ENCODE results near the gene PTPRN2. TPM values are rescaled to one million over a fixed set of nuclear protein-coding genes. Genes with fewer than 3 reads are reported as not detected.

Gene PTPRN2
- total RNA-seq, 2 experiments from 2014 or later = 7.0 to 7.2 TPM

DNA sequence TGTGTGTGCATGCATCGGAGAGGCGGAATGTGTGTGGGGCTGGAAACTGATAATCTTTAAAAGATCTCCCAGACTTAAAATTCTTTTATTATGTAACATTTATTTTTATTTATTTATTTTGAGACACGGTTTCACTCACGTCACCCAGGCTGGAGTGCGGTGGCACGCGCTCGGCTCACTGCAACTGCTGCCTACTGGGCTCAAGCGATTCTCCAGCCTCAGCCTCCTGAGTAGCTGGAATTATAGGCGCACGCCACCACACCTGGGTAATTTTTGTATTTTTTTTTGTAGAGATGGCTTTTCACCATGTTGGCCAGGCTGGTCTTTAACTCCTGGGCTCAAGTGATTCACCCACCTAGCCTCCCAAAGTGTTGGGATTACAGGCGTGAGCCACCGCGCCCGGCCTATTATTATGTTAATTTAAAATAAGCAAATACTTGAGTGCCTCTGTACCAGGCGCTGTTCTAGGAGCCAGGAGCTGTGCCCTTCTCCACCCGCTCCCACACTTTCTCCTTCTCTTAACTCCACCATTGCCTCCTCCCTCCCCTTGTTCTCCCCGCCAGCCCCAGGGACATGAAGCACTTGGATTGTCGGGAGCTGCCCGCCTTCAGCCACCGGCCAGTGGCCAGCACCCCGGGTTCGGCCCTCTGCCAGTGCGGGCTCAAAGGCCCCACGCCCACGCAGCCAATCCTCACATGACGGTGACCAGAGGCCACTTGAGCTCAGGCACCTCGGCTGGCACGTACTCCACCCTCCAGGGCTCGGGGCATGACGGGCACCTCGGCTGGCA, 1087.3 kb downstream of the PTPRN2 start:
- CTCF ChIA-PET = no interaction called here
- peaks cover 28% of the 10 kb centered on the region for H3K4me1 Mint-ChIP-seq (ENCODE audit: low read depth)

DNA sequence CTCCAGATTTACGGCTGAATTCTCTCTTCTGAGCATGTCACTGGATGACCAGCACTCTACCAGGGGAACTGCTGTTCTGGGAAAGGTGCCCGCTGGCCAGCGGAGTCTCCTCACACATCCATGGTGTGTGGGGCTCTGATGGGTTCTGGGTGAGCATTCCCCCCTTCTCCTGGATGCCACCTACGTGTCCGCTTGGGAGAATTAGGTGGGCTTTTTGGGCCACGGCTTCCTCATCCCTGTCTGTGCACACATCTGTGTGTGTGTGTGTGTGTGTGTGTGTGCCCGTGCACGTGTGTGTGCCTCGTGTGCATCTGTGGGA, 1087.8 kb downstream of the PTPRN2 start:
- POLR2A ChIA-PET = no interaction called here

More for the DNA sequence above, 1087.3 kb downstream of the PTPRN2 start:
- Mint-ChIP-seq H3K36me3 (ENCODE audit: low read depth) (peaks cover 16% of the 10 kb centered on the region), H3K9me3 (ENCODE audit: insufficient read depth) (peaks cover 17% of the 10 kb centered on the region), H3K27me3 (ENCODE audit: low read depth) (no peaks in the 10 kb centered on the region), H3K4me3 (no peak overlapping the region), H3K27ac (peak overlapping the region; percentile 57)
- DNase-seq = no peak
- ATAC-seq = no peak
- POLR2A ChIA-PET = no interaction called here

DNA sequence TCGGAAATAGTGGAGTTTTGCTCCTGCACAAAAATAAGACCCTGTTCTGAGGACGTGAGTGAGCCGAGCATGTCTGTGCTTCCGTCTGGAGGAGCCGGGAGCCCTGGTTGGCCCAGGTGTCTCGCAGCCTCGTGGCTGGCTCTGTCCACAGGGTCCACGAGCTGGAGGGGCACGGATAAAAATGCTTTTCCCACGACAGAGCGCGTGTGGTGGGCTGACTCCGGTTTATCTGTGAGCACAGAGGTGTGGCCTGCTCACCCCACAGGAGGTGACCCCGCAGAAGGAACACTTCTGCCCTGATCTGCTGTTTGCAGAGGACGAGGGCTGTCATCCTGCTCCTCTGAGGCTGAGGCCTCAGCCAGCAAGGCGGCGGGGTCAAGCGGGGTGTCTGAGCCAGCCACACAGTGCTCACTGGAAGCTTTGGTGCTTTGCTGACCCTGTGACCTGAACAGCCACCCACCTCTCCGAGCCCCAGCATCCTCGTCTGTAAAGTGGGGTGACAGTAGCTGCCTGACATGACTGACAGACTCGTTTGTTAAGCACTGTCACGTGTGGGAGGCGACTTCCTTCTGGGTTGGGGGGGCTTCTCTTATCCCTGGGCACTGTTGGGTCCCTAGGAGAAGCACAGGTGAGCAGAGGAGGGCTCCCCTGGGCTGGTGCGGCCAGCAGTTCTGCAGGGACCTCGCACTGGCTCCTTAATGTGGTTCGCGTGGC, 1088.3 kb downstream of the PTPRN2 start:
- ChIA-PET CTCF (no interaction called here), POLR2A (no interaction called here)
- Mint-ChIP-seq H3K4me3 (no peak overlapping the region), H3K4me1 (ENCODE audit: low read depth) (peaks cover 33% of the 10 kb centered on the region), H3K27me3 (ENCODE audit: low read depth) (peaks cover under 1% of the 10 kb centered on the region), H3K27ac (no peak overlapping the region), H3K9me3 (ENCODE audit: insufficient read depth) (peaks cover 6% of the 10 kb centered on the region), H3K36me3 (ENCODE audit: low read depth) (peaks cover 7% of the 10 kb centered on the region)
- ATAC-seq (no peak), DNase-seq (no peak)

More for the DNA sequence above, 1087.8 kb downstream of the PTPRN2 start:
- no peak for DNase-seq
- Mint-ChIP-seq H3K9me3 (ENCODE audit: insufficient read depth) (peaks cover 11% of the 10 kb centered on the region), H3K27me3 (ENCODE audit: low read depth) (no peaks in the 10 kb centered on the region), H3K4me3 (no peak overlapping the region), H3K27ac (peak overlapping the region; percentile 57), H3K4me1 (ENCODE audit: low read depth) (peaks cover 33% of the 10 kb centered on the region), H3K36me3 (ENCODE audit: low read depth) (peaks cover 10% of the 10 kb centered on the region)
- no peak for ATAC-seq
- CTCF ChIA-PET = no interaction called here

DNA sequence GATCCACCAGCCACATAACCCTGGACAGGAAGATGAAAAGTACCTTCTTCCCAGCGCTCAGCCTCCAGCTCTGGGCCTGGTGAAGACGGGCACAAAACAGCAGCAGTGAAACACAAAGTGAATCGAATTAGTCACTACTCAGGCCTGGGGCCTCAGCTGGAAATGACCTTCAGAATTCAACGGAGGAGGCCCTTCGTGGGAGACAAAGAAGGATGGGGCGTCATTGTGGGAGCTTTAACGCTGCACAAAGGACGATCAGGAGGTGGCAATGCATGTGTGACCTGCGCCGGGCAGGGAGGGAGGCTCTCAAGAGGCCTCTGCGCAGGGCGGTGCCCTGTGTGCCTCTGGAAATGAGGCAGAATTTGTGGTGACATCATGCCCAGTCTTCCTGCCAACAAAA, 1089.0 kb downstream of the PTPRN2 start:
- peaks cover 34% of the 10 kb centered on the region for H3K4me1 Mint-ChIP-seq (ENCODE audit: low read depth)
- no peak overlapping the region for H3K27ac Mint-ChIP-seq
- no peak overlapping the region for H3K4me3 Mint-ChIP-seq
- no peak for ATAC-seq
- no peak for DNase-seq
- peaks cover 4% of the 10 kb centered on the region for H3K9me3 Mint-ChIP-seq (ENCODE audit: insufficient read depth)
- H3K36me3 Mint-ChIP-seq (ENCODE audit: low read depth) = peaks cover 11% of the 10 kb centered on the region
- ChIA-PET CTCF (no interaction called here), POLR2A (no interaction called here)
- H3K27me3 Mint-ChIP-seq (ENCODE audit: low read depth) = peaks cover 6% of the 10 kb centered on the region

DNA sequence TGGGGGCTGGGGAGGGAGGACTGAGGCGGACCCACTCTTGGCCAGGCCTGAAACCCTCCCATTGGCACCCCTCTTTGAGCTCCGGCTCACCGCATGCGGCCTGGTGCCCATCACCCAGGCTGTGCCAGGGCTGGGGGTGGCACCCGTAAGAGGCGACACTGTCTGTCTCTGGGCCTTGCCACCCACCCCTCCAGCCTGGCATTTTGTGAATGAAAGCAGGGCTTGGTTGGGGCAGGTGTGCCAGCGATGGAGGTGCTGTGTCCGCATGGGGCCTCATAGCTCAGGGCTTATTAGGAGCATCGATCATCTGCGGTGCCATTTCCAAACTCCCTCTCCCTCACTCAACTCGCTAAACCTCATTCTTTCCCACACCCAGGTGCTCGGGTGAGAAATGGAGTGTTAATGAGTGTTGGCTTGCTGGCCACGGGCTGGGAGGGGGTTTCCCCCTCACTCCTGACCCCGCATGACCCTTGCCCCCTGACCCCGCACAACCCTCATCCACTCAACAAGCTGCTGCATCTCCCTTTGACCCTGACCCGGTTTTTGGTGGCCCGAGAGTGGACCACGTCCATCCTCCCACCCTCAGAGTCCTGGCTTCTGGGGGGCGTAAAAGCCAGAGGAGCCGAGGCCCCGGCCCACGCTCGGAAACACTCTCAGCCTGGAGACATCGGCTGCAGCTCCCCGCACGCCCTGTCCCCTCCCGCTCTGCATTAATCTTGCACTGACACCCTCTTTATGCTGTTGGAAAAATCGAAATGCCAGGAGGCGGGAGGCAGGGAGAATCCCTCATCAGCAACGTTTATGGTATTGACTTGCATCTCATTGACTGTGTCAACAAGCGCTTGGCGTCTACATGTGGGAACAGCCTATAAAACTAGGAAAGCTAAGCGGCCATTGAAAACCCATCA, 1089.6 kb downstream of the PTPRN2 start:
- no peak overlapping the region for H3K4me3 Mint-ChIP-seq
- ChIA-PET POLR2A (no interaction called here), CTCF (interaction anchor here (0.5 kb wide), 1 partner anchor 381 kb away, joined by 3 read pairs; no protein-coding TSS in a partner anchor)
- H3K27me3 Mint-ChIP-seq (ENCODE audit: low read depth) = peaks cover 10% of the 10 kb centered on the region
- ATAC-seq (no peak), DNase-seq (peak; percentile 16)
- H3K4me1 Mint-ChIP-seq (ENCODE audit: low read depth) = peaks cover 27% of the 10 kb centered on the region
- H3K9me3 Mint-ChIP-seq (ENCODE audit: insufficient read depth) = peaks cover 6% of the 10 kb centered on the region
- H3K27ac Mint-ChIP-seq = no peak overlapping the region
- peaks cover 12% of the 10 kb centered on the region for H3K36me3 Mint-ChIP-seq (ENCODE audit: low read depth)

DNA sequence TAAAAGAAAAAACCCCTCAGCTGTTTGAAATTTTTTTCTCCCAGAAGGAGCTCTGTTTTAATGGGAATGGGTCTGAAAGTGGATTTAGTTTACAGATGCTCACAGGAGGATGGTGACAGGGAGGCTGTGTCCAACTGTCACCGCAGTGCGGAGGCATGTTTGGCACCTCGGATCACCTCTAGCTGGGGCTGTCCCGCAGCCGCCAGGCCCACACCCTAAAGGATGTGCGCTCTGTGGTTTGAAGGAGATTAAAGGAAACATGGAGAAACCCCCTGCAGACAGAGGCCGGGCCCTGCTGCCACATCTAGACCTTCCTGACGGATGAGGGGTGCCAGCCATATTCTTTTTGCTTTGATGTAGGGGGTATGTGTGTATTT, 1090.3 kb downstream of the PTPRN2 start:
- ChIA-PET POLR2A (no interaction called here), CTCF (interaction anchor here (0.5 to 0.7 kb wide), 2 partner anchors 23 to 382 kb away, joined by 3 to 4 read pairs; no protein-coding TSS in a partner anchor)
- H3K9me3 Mint-ChIP-seq (ENCODE audit: insufficient read depth) = peaks cover 12% of the 10 kb centered on the region
- ATAC-seq = no peak
- H3K27ac Mint-ChIP-seq = no peak overlapping the region
- H3K27me3 Mint-ChIP-seq (ENCODE audit: low read depth) = peaks cover 14% of the 10 kb centered on the region
- H3K36me3 Mint-ChIP-seq (ENCODE audit: low read depth) = peaks cover 17% of the 10 kb centered on the region
- no peak overlapping the region for H3K4me3 Mint-ChIP-seq
- peak; percentile 14 for DNase-seq
- peaks cover 22% of the 10 kb centered on the region for H3K4me1 Mint-ChIP-seq (ENCODE audit: low read depth)

DNA sequence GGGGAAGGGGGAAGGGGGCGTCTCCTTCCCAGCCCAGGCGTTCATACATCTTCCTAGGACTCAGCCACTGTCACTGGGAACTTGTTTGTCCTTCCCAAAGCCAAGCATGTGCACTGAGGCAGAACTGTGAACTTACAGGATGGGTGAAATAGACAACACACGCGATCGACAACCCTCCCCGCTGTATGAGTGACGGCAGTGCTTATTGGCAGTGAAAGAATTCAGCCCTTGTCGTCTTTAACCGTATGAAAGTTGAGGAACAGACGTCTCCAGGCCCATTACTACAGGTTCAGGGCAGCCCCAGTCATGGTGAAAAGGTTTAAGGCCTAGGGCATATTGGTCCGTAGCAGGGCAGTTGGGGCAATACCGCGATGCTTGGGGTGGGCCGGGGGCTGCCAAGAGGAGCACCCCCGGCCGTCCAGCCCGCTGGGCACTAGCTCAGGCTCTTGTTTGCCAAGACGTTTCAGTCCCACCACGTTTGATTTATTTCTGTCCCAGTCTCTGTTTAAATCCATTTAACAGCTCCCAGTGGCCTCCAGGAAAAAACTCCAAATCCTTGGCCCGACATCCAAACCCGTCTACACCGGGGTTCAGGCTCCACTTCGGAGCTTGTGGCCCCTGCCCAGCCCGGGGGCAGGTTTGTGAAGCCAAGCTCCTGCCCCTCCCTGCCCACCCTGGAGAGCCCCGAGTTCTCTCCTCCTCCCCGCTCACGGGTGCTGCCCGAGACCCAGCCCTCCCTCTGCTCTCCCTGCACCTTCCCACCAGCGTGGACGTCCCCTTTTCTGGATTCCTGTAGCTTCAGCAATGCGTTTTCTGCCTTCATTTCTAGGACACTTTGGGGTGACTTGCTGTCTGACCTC, 1091.0 kb downstream of the PTPRN2 start:
- ATAC-seq (no peak), DNase-seq (peak; percentile 19)
- peaks cover 20% of the 10 kb centered on the region for H3K36me3 Mint-ChIP-seq (ENCODE audit: low read depth)
- peaks cover 21% of the 10 kb centered on the region for H3K4me1 Mint-ChIP-seq (ENCODE audit: low read depth)
- peaks cover 18% of the 10 kb centered on the region for H3K27me3 Mint-ChIP-seq (ENCODE audit: low read depth)
- peaks cover 11% of the 10 kb centered on the region for H3K9me3 Mint-ChIP-seq (ENCODE audit: insufficient read depth)
- POLR2A ChIA-PET = no interaction called here
- no peak overlapping the region for H3K27ac Mint-ChIP-seq
- CTCF ChIA-PET = interaction anchor here (0.7 kb wide), 1 partner anchor 22 kb away, joined by 4 read pairs; no protein-coding TSS in a partner anchor
- no peak overlapping the region for H3K4me3 Mint-ChIP-seq

DNA sequence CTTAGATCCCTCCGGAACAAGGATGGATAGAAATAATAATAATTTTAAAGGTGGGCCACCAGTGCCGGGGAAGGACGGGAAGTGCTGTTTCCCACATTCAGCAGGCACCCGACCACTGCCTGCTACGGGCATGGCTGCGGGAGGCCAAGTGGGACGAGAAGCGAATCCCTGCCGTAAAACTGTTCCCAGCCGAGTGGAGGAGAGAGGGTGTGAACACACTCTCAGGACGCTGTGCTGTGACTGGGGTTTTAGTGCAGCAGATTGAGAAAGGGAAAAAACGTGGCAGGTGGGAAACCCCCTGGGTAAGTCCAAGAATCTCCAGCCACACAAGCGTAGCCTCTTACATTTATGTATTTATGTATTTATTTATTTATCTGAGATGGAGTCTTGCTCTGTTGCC, 1092.0 kb downstream of the PTPRN2 start:
- H3K36me3 Mint-ChIP-seq (ENCODE audit: low read depth) = peaks cover 27% of the 10 kb centered on the region
- ChIA-PET POLR2A (no interaction called here), CTCF (no interaction called here)
- H3K9me3 Mint-ChIP-seq (ENCODE audit: insufficient read depth) = peaks cover 18% of the 10 kb centered on the region
- ATAC-seq (no peak), DNase-seq (peak; percentile 15)
- H3K27me3 Mint-ChIP-seq (ENCODE audit: low read depth) = peaks cover 18% of the 10 kb centered on the region
- H3K4me1 Mint-ChIP-seq (ENCODE audit: low read depth) = peaks cover 31% of the 10 kb centered on the region
- no peak overlapping the region for H3K27ac Mint-ChIP-seq
- no peak overlapping the region for H3K4me3 Mint-ChIP-seq

DNA sequence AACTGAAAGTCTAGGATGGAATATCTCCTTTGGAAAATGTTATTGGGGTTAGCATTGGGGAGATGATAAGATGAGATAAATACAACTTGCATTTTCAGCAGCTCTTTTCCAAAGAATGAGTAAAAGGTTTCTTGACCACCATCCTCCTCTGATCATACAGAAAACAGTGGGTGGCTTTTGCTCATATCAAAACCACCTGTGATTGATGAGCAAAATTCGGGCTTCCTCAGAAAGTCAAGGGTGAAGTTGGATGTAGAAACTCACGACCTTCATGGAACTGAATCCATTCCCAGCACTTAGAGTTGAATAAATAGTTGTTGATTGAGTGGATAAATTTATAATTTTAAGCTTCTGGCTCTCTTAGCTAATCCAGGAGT, 1092.5 kb downstream of the PTPRN2 start:
- Mint-ChIP-seq H3K36me3 (ENCODE audit: low read depth) (peaks cover 29% of the 10 kb centered on the region), H3K4me1 (ENCODE audit: low read depth) (peaks cover 35% of the 10 kb centered on the region), H3K4me3 (no peak overlapping the region), H3K9me3 (ENCODE audit: insufficient read depth) (peaks cover 18% of the 10 kb centered on the region), H3K27me3 (ENCODE audit: low read depth) (peaks cover 18% of the 10 kb centered on the region), H3K27ac (no peak overlapping the region)
- ChIA-PET POLR2A (no interaction called here), CTCF (no interaction called here)
- ATAC-seq (no peak), DNase-seq (peak; percentile 17)

DNA sequence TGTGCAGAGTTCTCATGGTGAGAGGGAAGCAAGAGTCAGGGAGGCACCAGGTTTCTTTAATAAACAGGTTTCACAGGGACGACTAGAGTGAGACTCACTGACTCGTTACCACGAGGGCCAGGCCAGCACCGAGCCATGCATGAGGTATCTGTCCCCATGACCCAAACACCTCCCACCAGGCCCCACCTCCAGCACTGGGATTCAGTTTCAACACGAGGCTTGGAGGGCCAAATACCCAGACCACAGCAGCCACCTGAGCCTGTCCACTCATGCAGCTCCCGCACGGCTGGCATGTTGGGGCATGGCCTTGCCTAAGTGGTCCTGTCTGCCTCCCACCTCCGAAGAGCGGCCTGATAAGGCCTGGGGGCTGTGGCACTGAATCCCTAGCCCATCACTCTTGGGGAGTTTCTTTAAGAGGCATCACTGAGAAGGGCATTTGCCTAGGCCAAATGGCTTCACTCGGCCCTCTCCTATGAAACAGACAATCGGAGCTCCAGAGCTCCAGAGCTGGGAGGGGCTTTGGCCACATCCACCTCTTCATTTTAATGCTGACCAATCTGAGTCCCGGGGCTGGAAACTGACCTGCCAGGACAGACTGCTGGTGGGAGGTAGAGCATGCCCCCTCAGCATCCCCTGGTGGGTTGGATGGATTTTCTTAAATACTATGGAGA, 1093.0 kb downstream of the PTPRN2 start:
- no peak overlapping the region for H3K27ac Mint-ChIP-seq
- H3K4me1 Mint-ChIP-seq (ENCODE audit: low read depth) = peaks cover 40% of the 10 kb centered on the region
- peaks cover 18% of the 10 kb centered on the region for H3K27me3 Mint-ChIP-seq (ENCODE audit: low read depth)
- CTCF ChIA-PET = no interaction called here
- no peak for ATAC-seq
- H3K36me3 Mint-ChIP-seq (ENCODE audit: low read depth) = peaks cover 29% of the 10 kb centered on the region
- no peak overlapping the region for H3K4me3 Mint-ChIP-seq
- POLR2A ChIA-PET = no interaction called here
- peaks cover 18% of the 10 kb centered on the region for H3K9me3 Mint-ChIP-seq (ENCODE audit: insufficient read depth)
- peak; percentile 17 for DNase-seq

DNA sequence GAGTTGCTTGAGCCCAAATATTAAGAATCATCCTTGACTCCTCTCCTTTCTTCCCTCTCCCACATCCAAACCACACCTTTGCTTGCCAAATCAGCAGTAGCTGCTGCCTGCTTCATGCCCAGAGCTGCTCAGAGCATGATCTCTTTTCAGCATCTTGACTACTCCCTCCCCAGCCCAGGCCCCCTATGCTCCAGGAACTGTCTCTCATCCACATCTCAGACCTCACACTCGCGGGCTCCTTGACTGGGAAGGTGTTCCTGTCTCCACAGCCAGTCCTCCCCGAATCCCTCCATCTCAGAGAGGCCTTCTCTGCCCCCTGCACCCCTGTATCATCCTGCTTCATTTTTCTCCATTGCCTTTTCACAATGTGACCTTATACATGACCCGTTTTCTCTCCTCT, 1093.8 kb downstream of the PTPRN2 start:
- Mint-ChIP-seq H3K27ac (no peak overlapping the region), H3K9me3 (ENCODE audit: insufficient read depth) (peaks cover 18% of the 10 kb centered on the region), H3K4me1 (ENCODE audit: low read depth) (peaks cover 46% of the 10 kb centered on the region), H3K36me3 (ENCODE audit: low read depth) (peaks cover 29% of the 10 kb centered on the region), H3K4me3 (no peak overlapping the region), H3K27me3 (ENCODE audit: low read depth) (peaks cover 18% of the 10 kb centered on the region)
- ATAC-seq = no peak
- ChIA-PET POLR2A (no interaction called here), CTCF (interaction anchor here (1.0 kb wide), 1 partner anchor 107 kb away, joined by 3 read pairs; no protein-coding TSS in a partner anchor)
- DNase-seq = peak; percentile 14

All from activated CD8-positive, alpha-beta T cell treated with anti-CD3 and anti-CD28 coated beads, Interleukin-2, amount 10 ng/mL, durations not matched to agents 7 days and 5 days (primary cell).